HG03442 (cell line): ENCODE measurements around the gene RAB11A.
"Not testable (repeated sequence)": the region's sequence is repeated elsewhere in the genome, so short reads cannot be mapped to it uniquely, and the experiment has no call there.

Source experiments
- ATAC-seq: cut with Tn5 transposase; IDR thresholded peaks from one replicate; pipeline ENCODE4 v1.9.1; 2021; ENCODE audit warnings: mild to moderate bottlenecking, moderate library complexity; ENCODE audit not compliant: unreplicated experiment

The RAB11A gene

GRCh38 chr15:65841121-65841930, 28.0 kb upstream of the RAB11A start:
- ATAC-seq, result no peak

GRCh38 chr15:65845826-65846519, 23.3 kb upstream of the RAB11A start:
- no peak for ATAC-seq

- no peak for ATAC-seq
These were observed 21.3 kb upstream of the RAB11A start for GRCh38 chr15:65847989-65848388.

GRCh38 chr15:65851981-65852380, 17.3 kb upstream of the RAB11A start:
- no peak for ATAC-seq

GRCh38 chr15:65856821-65857455, 12.4 kb upstream of the RAB11A start:
- ATAC-seq, result no peak

- ATAC-seq, result no peak
These were observed 11.4 kb upstream of the RAB11A start for GRCh38 chr15:65857718-65858402.

GRCh38 chr15:65862682-65863081, 6.6 kb upstream of the RAB11A start:
- peak; percentile 55 for ATAC-seq

- ATAC-seq, result no peak
These were observed 6.2 kb upstream of the RAB11A start for GRCh38 chr15:65863106-65863505.

- ATAC-seq, result no peak
These were observed 2.0 kb upstream of the RAB11A start for GRCh38 chr15:65867244-65867643.

GRCh38 chr15:65867933-65868332, 1.4 kb upstream of the RAB11A start:
- ATAC-seq, result not testable (repeated sequence)

GRCh38 chr15:65868546-65869125, 655 bp upstream of the RAB11A start:
- no peak for ATAC-seq

- ATAC-seq, result no peak
These were observed 922 bp downstream of the RAB11A start for GRCh38 chr15:65869954-65870871.

- ATAC-seq, result no peak
These were observed 1.7 kb downstream of the RAB11A start for GRCh38 chr15:65870889-65871533.

GRCh38 chr15:65871886-65872285, 2.6 kb downstream of the RAB11A start:
- ATAC-seq, result not testable (repeated sequence)

GRCh38 chr15:65872596-65872995, 3.3 kb downstream of the RAB11A start:
- ATAC-seq, result not testable (repeated sequence)

GRCh38 chr15:65873256-65873655, 4.0 kb downstream of the RAB11A start:
- no peak for ATAC-seq

GRCh38 chr15:65875458-65875857, 6.2 kb downstream of the RAB11A start:
- ATAC-seq, result no peak

- no peak for ATAC-seq
These were observed 8.5 kb downstream of the RAB11A start for GRCh38 chr15:65877749-65878148.

GRCh38 chr15:65881766-65882434, 12.6 kb downstream of the RAB11A start:
- ATAC-seq, result no peak
